H1 (cell line): Measurements from ENCODE around the gene HOXD10. TPM values are rescaled to one million over a fixed set of nuclear protein-coding genes. Genes with fewer than 3 reads are reported as not detected.

ENCODE experiments used
- CTCF ChIA-PET: fragments of 300-600 bp; sonication (Branson Sonifier 250); formaldehyde crosslinking; loops from one replicate; lab custom pipeline; 2021; ENCODE audit not compliant: partially characterized antibody; lab: Charles Lee
- POLR2A ChIA-PET: fragments of 300-600 bp; sonication (Branson Sonifier 250); formaldehyde crosslinking; loops from one replicate; lab custom pipeline; 2021; ENCODE audit warnings: inconsistent platforms; ENCODE audit not compliant: partially characterized antibody; lab: Charles Lee
- DNase-seq, 2 experiments: peaks; one replicate each; pipeline versions ENCODE4 v3.0.0 to v3.0.0-alpha.2; 2010 to 2022; ENCODE audit warnings: low spot score in 2 of 2, low read depth in 1 of 2, mixed read lengths in 1 of 2
- FAIRE-seq: peaks from 2 replicates; lab custom pipeline; 2011; peaks lifted over from hg19 to GRCh38; lab: Jason Lieb, UNC
- H2AFZ ChIP-seq: 2 replicates; pipeline ENCODE4 v1.8.1; 2012; ENCODE audit warnings: low read length, inconsistent platforms
- H2AK5ac ChIP-seq: 2 replicates; pipeline ENCODE4 v1.6.1; 2013; ENCODE audit warnings: low read depth, low read length
- H2BK120ac ChIP-seq: replicated peaks from 2 replicates; pipeline ENCODE3; 2013; ENCODE audit warnings: low read depth, low read length, inconsistent platforms
- H2BK12ac ChIP-seq: 2 replicates; pipeline ENCODE4 v1.6.1; 2013; ENCODE audit warnings: low read depth, low read length
- H2BK15ac ChIP-seq: 2 replicates; pipeline ENCODE4 v1.6.1; 2013; ENCODE audit warnings: low read length
- H2BK20ac ChIP-seq: 2 replicates; pipeline ENCODE4 v1.6.1; 2013; ENCODE audit warnings: low read length
- H2BK5ac ChIP-seq: 2 replicates; pipeline ENCODE4 v1.6.1; 2013; ENCODE audit warnings: low read depth, low read length
- H3K14ac ChIP-seq: 2 replicates; pipeline ENCODE4 v1.6.1; 2013; ENCODE audit warnings: inconsistent platforms; ENCODE audit not compliant: insufficient read length
- H3K18ac ChIP-seq: 2 replicates; pipeline ENCODE4 v1.6.1; 2013; ENCODE audit warnings: low read length; ENCODE audit errors: extremely low read depth
- H3K23ac ChIP-seq: 2 replicates; pipeline ENCODE4 v1.6.1; 2013; ENCODE audit warnings: inconsistent platforms; ENCODE audit not compliant: insufficient read length
- H3K23me2 ChIP-seq: 2 replicates; pipeline ENCODE4 v1.6.1; 2013; ENCODE audit warnings: low read depth, low read length
- H3K27ac ChIP-seq: 2 replicates; pipeline ENCODE4 v1.6.1; 2011; ENCODE audit warnings: low read depth, low read length, inconsistent platforms
- H3K27me3 ChIP-seq, 4 experiments: replicated peaks in 1 of 4; 1 replicate in 1 of 4; 2 replicates in 3 of 4; pipeline versions ENCODE4 v1.6.1 to v1.8.1; 2011 to 2013; ENCODE audit warnings: low read length in 3 of 4, mild to moderate bottlenecking in 3 of 4, inconsistent platforms in 2 of 4, mixed read lengths in 2 of 4, moderate library complexity in 1 of 4; ENCODE audit not compliant: control insufficient read depth in 3 of 4, insufficient read depth in 3 of 4; ENCODE audit errors: extremely low read depth in 1 of 4
- H3K36me3 ChIP-seq, 4 experiments: 2 replicates each; pipeline versions ENCODE4 v1.6.1 to v1.8.1; 2011 to 2013; ENCODE audit warnings: mild to moderate bottlenecking in 4 of 4, low read length in 3 of 4, moderate library complexity in 2 of 4, control low read depth in 1 of 4, inconsistent platforms in 1 of 4; ENCODE audit not compliant: insufficient read depth in 4 of 4, control insufficient read depth in 2 of 4
- H3K4ac ChIP-seq: replicated peaks from 2 replicates; pipeline ENCODE3; 2013; ENCODE audit warnings: low read length, low read depth, mixed read lengths, inconsistent platforms; ENCODE audit not compliant: insufficient read length
- H3K4me1 ChIP-seq, 4 experiments: replicated peaks in 1 of 4; 1 replicate in 1 of 4; 2 replicates in 3 of 4; pipeline versions ENCODE4 v1.6.1 to v1.8.1; 2011 to 2013; ENCODE audit warnings: low read length in 3 of 4, inconsistent platforms in 2 of 4, mixed read lengths in 1 of 4; ENCODE audit not compliant: insufficient read depth in 4 of 4, control insufficient read depth in 3 of 4
- H3K4me2 ChIP-seq, 2 experiments: 2 replicates each; pipeline versions ENCODE4 v1.6.1 to v1.8.1; 2011 to 2013; ENCODE audit warnings: low read depth in 2 of 2, low read length in 2 of 2, control low read depth in 1 of 2, inconsistent platforms in 1 of 2, mild to moderate bottlenecking in 1 of 2; ENCODE audit not compliant: insufficient read depth in 1 of 2
- H3K4me3 ChIP-seq, 4 experiments: fragments of 200-600, 300-600 bp in 1 of 4; sonication (generic), shearing (Covaris generic), sonication (Bioruptor Twin) in 1 of 4; 2 replicates each; pipeline versions ENCODE4 v1.5.1 to v1.8.1; 2011 to 2016; ENCODE audit warnings: low read length in 4 of 4, low read depth in 3 of 4, control low read depth in 2 of 4, inconsistent platforms in 2 of 4, mild to moderate bottlenecking in 2 of 4, mixed read lengths in 1 of 4, moderate library complexity in 1 of 4; ENCODE audit not compliant: insufficient read depth in 2 of 4; ENCODE audit errors: extremely low read depth in 1 of 4
- H3K56ac ChIP-seq: replicated peaks from 2 replicates; pipeline ENCODE3; 2013; ENCODE audit warnings: low read depth, mild to moderate bottlenecking, mixed read lengths, low read length, inconsistent platforms; ENCODE audit not compliant: insufficient read length
- H3K79me1 ChIP-seq: 2 replicates; pipeline ENCODE4 v1.6.1; 2013; ENCODE audit warnings: low read depth, low read length, control low read depth
- H3K79me2 ChIP-seq, 2 experiments: 2 replicates each; pipeline versions ENCODE4 v1.6.1 to v1.8.1; 2012 to 2013; ENCODE audit warnings: low read length in 2 of 2, mild to moderate bottlenecking in 2 of 2, inconsistent platforms in 1 of 2; ENCODE audit not compliant: insufficient read depth in 2 of 2, control insufficient read depth in 1 of 2
- H3K9ac ChIP-seq, 4 experiments: replicated peaks in 1 of 4; 1 replicate in 1 of 4; 2 replicates in 3 of 4; pipeline versions ENCODE4 v1.6.1 to v1.8.1; 2011 to 2013; ENCODE audit warnings: low read depth in 3 of 4, low read length in 3 of 4, control low read depth in 2 of 4, mild to moderate bottlenecking in 2 of 4, moderate library complexity in 2 of 4, inconsistent platforms in 1 of 4; ENCODE audit errors: extremely low read depth in 1 of 4
- H3K9me3 ChIP-seq, 2 experiments: 2 replicates each; pipeline versions ENCODE4 v1.6.1 to v1.8.1; 2012 to 2013; ENCODE audit warnings: mild to moderate bottlenecking in 2 of 2, moderate library complexity in 2 of 2, control low read depth in 1 of 2, inconsistent platforms in 1 of 2, low read depth in 1 of 2, low read length in 1 of 2, mixed read lengths in 1 of 2; ENCODE audit not compliant: insufficient read depth in 2 of 2
- H4K20me1 ChIP-seq, 2 experiments: replicated peaks in 1 of 2; 2 replicates each; pipeline versions ENCODE3 to v1.8.1; 2011 to 2013; ENCODE audit warnings: inconsistent platforms in 2 of 2, low read length in 2 of 2, mild to moderate bottlenecking in 1 of 2; ENCODE audit not compliant: insufficient read depth in 2 of 2, control insufficient read depth in 1 of 2
- H4K5ac ChIP-seq: 2 replicates; pipeline ENCODE4 v1.6.1; 2013; ENCODE audit warnings: low read length, low read depth, mixed read lengths, inconsistent platforms; ENCODE audit not compliant: insufficient read length
- H4K8ac ChIP-seq: 2 replicates; pipeline ENCODE4 v1.8.0; 2013; ENCODE audit warnings: mild to moderate bottlenecking, moderate library complexity, low read length, inconsistent platforms; ENCODE audit not compliant: insufficient read depth; ENCODE audit errors: extremely low read depth
- H4K91ac ChIP-seq: replicated peaks from 2 replicates; pipeline ENCODE3; 2013; ENCODE audit warnings: low read length, mixed read lengths, inconsistent platforms; ENCODE audit not compliant: insufficient read length
- BCL11A ChIP-seq, 2 experiments: IDR thresholded peaks; one replicate each; pipeline ENCODE4 v1.6.1; 2011; ENCODE audit warnings: low read depth in 2 of 2, low read length in 2 of 2, mild to moderate bottlenecking in 2 of 2
- CHD1 ChIP-seq: IDR thresholded peaks from 2 replicates; pipeline ENCODE4 v1.6.1; 2012; ENCODE audit warnings: low read depth, low read length, improper control_type of control experiment
- EZH2 ChIP-seq: fragments of 200-600 bp; sonication (generic); IDR thresholded peaks from 2 replicates; pipeline ENCODE4 v1.7.1; 2012; ENCODE audit warnings: low read depth, mild to moderate bottlenecking, moderate library complexity, low read length, inconsistent platforms; ENCODE audit not compliant: severe bottlenecking
- HDAC2 ChIP-seq, 2 experiments: fragments of 300-600 bp in 1 of 2; sonication (generic) in 1 of 2; IDR thresholded peaks; 2 replicates each; pipeline ENCODE4 v1.6.1; 2011 to 2012; ENCODE audit warnings: low read depth in 2 of 2, low read length in 2 of 2, mild to moderate bottlenecking in 2 of 2, moderate library complexity in 2 of 2, borderline replicate concordance in 1 of 2, inconsistent platforms in 1 of 2
- KDM4A ChIP-seq: IDR thresholded peaks from one replicate; pipeline ENCODE4 v1.7.1; 2012; ENCODE audit warnings: low read depth, mild to moderate bottlenecking, moderate library complexity, low read length, inconsistent platforms; ENCODE audit not compliant: severe bottlenecking
- NRF1 ChIP-seq: IDR thresholded peaks from 2 replicates; pipeline ENCODE4 v1.6.1; 2011; ENCODE audit warnings: mild to moderate bottlenecking, low read depth, low read length, improper control_type of control experiment
- RBBP5 ChIP-seq: IDR thresholded peaks from 2 replicates; pipeline ENCODE4 v1.7.1; 2012; ENCODE audit warnings: low read depth, mild to moderate bottlenecking, inconsistent platforms, low read length, moderate library complexity, borderline replicate concordance
- RFX5 ChIP-seq: IDR thresholded peaks from 2 replicates; pipeline ENCODE4 v1.6.1; 2011; ENCODE audit warnings: low read depth, low read length, improper control_type of control experiment, borderline replicate concordance
- SP1 ChIP-seq: IDR thresholded peaks from 2 replicates; pipeline ENCODE4 v1.6.1; 2011; ENCODE audit warnings: low read depth, low read length
- SP2 ChIP-seq: IDR thresholded peaks from 2 replicates; pipeline ENCODE4 v1.6.1; 2012; ENCODE audit warnings: mild to moderate bottlenecking, low read length, inconsistent platforms
- SP4 ChIP-seq: IDR thresholded peaks from 2 replicates; pipeline ENCODE4 v1.6.1; 2012; ENCODE audit warnings: low read length, inconsistent platforms
- TAF7 ChIP-seq: optimal IDR thresholded peaks from 2 replicates; pipeline ENCODE3; 2011; ENCODE audit warnings: low read depth, mild to moderate bottlenecking, inconsistent platforms, low read length, moderate library complexity, borderline replicate concordance
- WGBS, 2 experiments: shearing (Covaris generic) in 1 of 2; methylation state at CpG; one replicate each; pipeline versions ENCODE4 v1.1.6 to v1.1.7; 2013 to 2015; ENCODE audit warnings: low lambda C conversion rate in 2 of 2, mixed read lengths in 2 of 2, inconsistent platforms in 1 of 2, low coverage in 1 of 2, missing lambda C conversion rate in 1 of 2; ENCODE audit not compliant: insufficient replicate concordance in 2 of 2, insufficient coverage in 1 of 2, insufficient read length in 1 of 2; ENCODE audit errors: extremely low coverage in 1 of 2, missing lambda C conversion rate in 1 of 2; 5-methylcytosine and 5-hydroxymethylcytosine counted together
- polyA plus RNA-seq, 7 experiments: library from polyadenylated mRNA; depleted of rRNA in 3 of 7; stranded (reverse) in 5 of 7; unstranded in 2 of 7; fragments of >200 nt in 5 of 7; fragments of 200-250 nt in 2 of 7; gene quantifications; 1 replicate in 5 of 7; 2 replicates in 1 of 7; 4 replicates in 1 of 7; pipeline versions ENCODE4 v1.2.1 to v1.2.3, GENCODE V29; 2011 to 2013; ENCODE audit warnings: missing spikeins in 2 of 7, mixed read lengths in 2 of 7
- total RNA-seq: library from RNA; stranded (reverse); fragmentation: NEBNext Ultra II Directional; extraction: Animal tissue kit (Norgen Biotek cat#: 25700); gene quantifications from 2 replicates; pipeline ENCODE4 v1.2.1, GENCODE V29; 2021

The HOXD10 gene
- total and polyA plus RNA-seq, 2 of the 8 experiments (the other 6 are each of a cell fraction or from before 2014, with no cell fraction given) = not detected

GRCh38 chr2:176145085-176145969 lies 28.7 kb downstream of the HOXD10 start:
- CTCF ChIA-PET = interaction anchor here (0.6 to 10.0 kb wide), 13 partner anchors 10 to 508 kb away, joined by 3 to 119 read pairs (median 5); no protein-coding TSS in a partner anchor
- H2BK20ac ChIP-seq = no peak overlapping the region
- H2BK15ac ChIP-seq = no peak overlapping the region
- no peaks in the 10 kb centered on the region; a peak in 1 of 4 replicates for H3K9me3 ChIP-seq
- H3K79me1 ChIP-seq = no peaks in the 10 kb centered on the region
- H4K20me1 ChIP-seq = peaks cover 15 to 24% of the 10 kb centered on the region in 2 experiments
- H3K79me2 ChIP-seq = no peaks in the 10 kb centered on the region
- peaks cover 0 to 6% (median 0%) of the 10 kb centered on the region in 4 experiments; a peak in 1 of 8 replicates for H3K36me3 ChIP-seq
- no peak overlapping the region for H3K56ac ChIP-seq
- peaks cover 2% of the 10 kb centered on the region; the same call in 1 of the 2 replicates for H3K23me2 ChIP-seq
- H4K91ac ChIP-seq = no peak overlapping the region
- DNase-seq (no peak), FAIRE-seq (no peak)
- H3K4ac ChIP-seq = no peak overlapping the region
- 28% methylated on average over 4 of the region's 4 CpGs; no CpG with 5 or more reads in 1 of the 2 experiments for WGBS, 2 experiments
- H2BK120ac ChIP-seq = no peak overlapping the region
- no peak overlapping the region for H3K18ac ChIP-seq
- peaks cover 88 to 100% (median 96%) of the 10 kb centered on the region in 4 experiments for H3K27me3 ChIP-seq
- H3K4me3 ChIP-seq = no peak overlapping the region
- H3K4me1 ChIP-seq = peaks cover 0 to 6% (median 4%) of the 10 kb centered on the region in 4 experiments; a peak in 5 of 7 replicates
- H3K9ac ChIP-seq = no peak overlapping the region
- no peak overlapping the region for H2AK5ac ChIP-seq
- no peak overlapping the region for H2AFZ ChIP-seq
- H2BK5ac ChIP-seq = no peak overlapping the region
- H3K23ac ChIP-seq = no peak overlapping the region
- no peak overlapping the region for H4K8ac ChIP-seq
- no peak overlapping the region for H3K27ac ChIP-seq
- no peak overlapping the region for H4K5ac ChIP-seq
- no peak overlapping the region for H2BK12ac ChIP-seq
- no peak overlapping the region for H3K14ac ChIP-seq
- H3K4me2 ChIP-seq = no peak overlapping the region
- POLR2A ChIA-PET = no interaction called here
- TF ChIP-seq HDAC2 (IDR thresholded peaks at IDR 0.05; ENCODE audit: borderline replicate concordance in 1 of 2, low read depth in 2 of 2, low read length in 2 of 2) = no peak
- TF ChIP-seq NRF1 = no peak
- no peak for TF ChIP-seq SP1
- TF ChIP-seq TAF7 = no peak
- TF ChIP-seq CHD1 = no peak
- TF ChIP-seq RFX5 = no peak
- no peak for TF ChIP-seq RBBP5
- TF ChIP-seq BCL11A (IDR thresholded peaks at IDR 0.05; ENCODE audit: low read depth in 2 of 2, low read length in 2 of 2) = no peak
- no peak for TF ChIP-seq EZH2
- no peak for TF ChIP-seq SP4
- no peak for TF ChIP-seq SP2
- TF ChIP-seq KDM4A = no peak
